D721Med (cell line): ENCODE results near the gene NAT10.

ENCODE experiments used
- DNase-seq: peaks from one replicate; pipeline ENCODE4 v3.0.0; 2011; ENCODE audit warnings: low spot score; ENCODE audit not compliant: insufficient read length
- FAIRE-seq: peaks from 2 replicates; lab custom pipeline; 2011; peaks lifted over from hg19 to GRCh38; lab: Jason Lieb, UNC
- CTCF ChIP-seq: IDR thresholded peaks from 2 replicates; pipeline ENCODE4 v1.5.1; 2012; ENCODE audit warnings: mild to moderate bottlenecking, control low read depth; ENCODE audit not compliant: insufficient read depth; ENCODE audit errors: missing control alignments

Gene NAT10

GRCh38 chr11:34155757-34156062, 50.3 kb downstream of the NAT10 start:
- no peak for DNase-seq
- no peak for TF ChIP-seq CTCF
- FAIRE-seq, result no peak

GRCh38 chr11:34157163-34157562, 51.7 kb downstream of the NAT10 start:
- no peak for FAIRE-seq
- DNase-seq, result no peak
- no peak for TF ChIP-seq CTCF

GRCh38 chr11:34158661-34159060, 53.2 kb downstream of the NAT10 start:
- no peak for TF ChIP-seq CTCF
- FAIRE-seq, result no peak
- DNase-seq, result no peak

- no peak for FAIRE-seq
- TF ChIP-seq CTCF, result no peak
- no peak for DNase-seq
Measured at GRCh38 chr11:34160049-34160721, 54.8 kb downstream of the NAT10 start.

GRCh38 chr11:34160791-34161190, 55.4 kb downstream of the NAT10 start:
- no peak for TF ChIP-seq CTCF
- DNase-seq (no peak), FAIRE-seq (no peak)

- TF ChIP-seq CTCF, result no peak
- DNase-seq, result no peak
- no peak for FAIRE-seq
Measured at GRCh38 chr11:34161361-34161760, 55.9 kb downstream of the NAT10 start.

GRCh38 chr11:34161812-34162492, 56.5 kb downstream of the NAT10 start:
- TF ChIP-seq CTCF, result no peak
- FAIRE-seq (no peak), DNase-seq (no peak)
